H1 (cell line): ENCODE results near the gene SIGLEC6. TPM values are rescaled to one million over a fixed set of nuclear protein-coding genes. Genes with fewer than 3 reads are reported as not detected.

ENCODE experiments used
- CTCF ChIA-PET: fragments of 300-600 bp; sonication (Branson Sonifier 250); formaldehyde crosslinking; loops from one replicate; lab custom pipeline; 2021; ENCODE audit not compliant: partially characterized antibody; lab: Charles Lee
- POLR2A ChIA-PET: fragments of 300-600 bp; sonication (Branson Sonifier 250); formaldehyde crosslinking; loops from one replicate; lab custom pipeline; 2021; ENCODE audit warnings: inconsistent platforms; ENCODE audit not compliant: partially characterized antibody; lab: Charles Lee
- DNase-seq, 2 experiments: peaks; one replicate each; pipeline versions ENCODE4 v3.0.0 to v3.0.0-alpha.2; 2010 to 2022; ENCODE audit warnings: low spot score in 2 of 2, low read depth in 1 of 2, mixed read lengths in 1 of 2
- FAIRE-seq: peaks from 2 replicates; lab custom pipeline; 2011; peaks lifted over from hg19 to GRCh38; lab: Jason Lieb, UNC
- H2AFZ ChIP-seq: 2 replicates; pipeline ENCODE4 v1.8.1; 2012; ENCODE audit warnings: low read length, inconsistent platforms
- H2AK5ac ChIP-seq: 2 replicates; pipeline ENCODE4 v1.6.1; 2013; ENCODE audit warnings: low read depth, low read length
- H2BK120ac ChIP-seq: replicated peaks from 2 replicates; pipeline ENCODE3; 2013; ENCODE audit warnings: low read depth, low read length, inconsistent platforms
- H2BK12ac ChIP-seq: 2 replicates; pipeline ENCODE4 v1.6.1; 2013; ENCODE audit warnings: low read depth, low read length
- H2BK15ac ChIP-seq: 2 replicates; pipeline ENCODE4 v1.6.1; 2013; ENCODE audit warnings: low read length
- H2BK20ac ChIP-seq: 2 replicates; pipeline ENCODE4 v1.6.1; 2013; ENCODE audit warnings: low read length
- H2BK5ac ChIP-seq: 2 replicates; pipeline ENCODE4 v1.6.1; 2013; ENCODE audit warnings: low read depth, low read length
- H3K14ac ChIP-seq: 2 replicates; pipeline ENCODE4 v1.6.1; 2013; ENCODE audit warnings: inconsistent platforms; ENCODE audit not compliant: insufficient read length
- H3K18ac ChIP-seq: 2 replicates; pipeline ENCODE4 v1.6.1; 2013; ENCODE audit warnings: low read length; ENCODE audit errors: extremely low read depth
- H3K23ac ChIP-seq: 2 replicates; pipeline ENCODE4 v1.6.1; 2013; ENCODE audit warnings: inconsistent platforms; ENCODE audit not compliant: insufficient read length
- H3K23me2 ChIP-seq: 2 replicates; pipeline ENCODE4 v1.6.1; 2013; ENCODE audit warnings: low read depth, low read length
- H3K27ac ChIP-seq: 2 replicates; pipeline ENCODE4 v1.6.1; 2011; ENCODE audit warnings: low read depth, low read length, inconsistent platforms
- H3K27me3 ChIP-seq, 4 experiments: replicated peaks in 1 of 4; 1 replicate in 1 of 4; 2 replicates in 3 of 4; pipeline versions ENCODE4 v1.6.1 to v1.8.1; 2011 to 2013; ENCODE audit warnings: low read length in 3 of 4, mild to moderate bottlenecking in 3 of 4, inconsistent platforms in 2 of 4, mixed read lengths in 2 of 4, moderate library complexity in 1 of 4; ENCODE audit not compliant: control insufficient read depth in 3 of 4, insufficient read depth in 3 of 4; ENCODE audit errors: extremely low read depth in 1 of 4
- H3K36me3 ChIP-seq, 4 experiments: 2 replicates each; pipeline versions ENCODE4 v1.6.1 to v1.8.1; 2011 to 2013; ENCODE audit warnings: mild to moderate bottlenecking in 4 of 4, low read length in 3 of 4, moderate library complexity in 2 of 4, control low read depth in 1 of 4, inconsistent platforms in 1 of 4; ENCODE audit not compliant: insufficient read depth in 4 of 4, control insufficient read depth in 2 of 4
- H3K4ac ChIP-seq: replicated peaks from 2 replicates; pipeline ENCODE3; 2013; ENCODE audit warnings: low read length, low read depth, mixed read lengths, inconsistent platforms; ENCODE audit not compliant: insufficient read length
- H3K4me1 ChIP-seq, 4 experiments: replicated peaks in 1 of 4; 1 replicate in 1 of 4; 2 replicates in 3 of 4; pipeline versions ENCODE4 v1.6.1 to v1.8.1; 2011 to 2013; ENCODE audit warnings: low read length in 3 of 4, inconsistent platforms in 2 of 4, mixed read lengths in 1 of 4; ENCODE audit not compliant: insufficient read depth in 4 of 4, control insufficient read depth in 3 of 4
- H3K4me2 ChIP-seq, 2 experiments: 2 replicates each; pipeline versions ENCODE4 v1.6.1 to v1.8.1; 2011 to 2013; ENCODE audit warnings: low read depth in 2 of 2, low read length in 2 of 2, control low read depth in 1 of 2, inconsistent platforms in 1 of 2, mild to moderate bottlenecking in 1 of 2; ENCODE audit not compliant: insufficient read depth in 1 of 2
- H3K4me3 ChIP-seq, 4 experiments: fragments of 200-600, 300-600 bp in 1 of 4; sonication (generic), shearing (Covaris generic), sonication (Bioruptor Twin) in 1 of 4; 2 replicates each; pipeline versions ENCODE4 v1.5.1 to v1.8.1; 2011 to 2016; ENCODE audit warnings: low read length in 4 of 4, low read depth in 3 of 4, control low read depth in 2 of 4, inconsistent platforms in 2 of 4, mild to moderate bottlenecking in 2 of 4, mixed read lengths in 1 of 4, moderate library complexity in 1 of 4; ENCODE audit not compliant: insufficient read depth in 2 of 4; ENCODE audit errors: extremely low read depth in 1 of 4
- H3K56ac ChIP-seq: replicated peaks from 2 replicates; pipeline ENCODE3; 2013; ENCODE audit warnings: low read depth, mild to moderate bottlenecking, mixed read lengths, low read length, inconsistent platforms; ENCODE audit not compliant: insufficient read length
- H3K79me1 ChIP-seq: 2 replicates; pipeline ENCODE4 v1.6.1; 2013; ENCODE audit warnings: low read depth, low read length, control low read depth
- H3K79me2 ChIP-seq, 2 experiments: 2 replicates each; pipeline versions ENCODE4 v1.6.1 to v1.8.1; 2012 to 2013; ENCODE audit warnings: low read length in 2 of 2, mild to moderate bottlenecking in 2 of 2, inconsistent platforms in 1 of 2; ENCODE audit not compliant: insufficient read depth in 2 of 2, control insufficient read depth in 1 of 2
- H3K9ac ChIP-seq, 4 experiments: replicated peaks in 1 of 4; 1 replicate in 1 of 4; 2 replicates in 3 of 4; pipeline versions ENCODE4 v1.6.1 to v1.8.1; 2011 to 2013; ENCODE audit warnings: low read depth in 3 of 4, low read length in 3 of 4, control low read depth in 2 of 4, mild to moderate bottlenecking in 2 of 4, moderate library complexity in 2 of 4, inconsistent platforms in 1 of 4; ENCODE audit errors: extremely low read depth in 1 of 4
- H3K9me3 ChIP-seq, 2 experiments: 2 replicates each; pipeline versions ENCODE4 v1.6.1 to v1.8.1; 2012 to 2013; ENCODE audit warnings: mild to moderate bottlenecking in 2 of 2, moderate library complexity in 2 of 2, control low read depth in 1 of 2, inconsistent platforms in 1 of 2, low read depth in 1 of 2, low read length in 1 of 2, mixed read lengths in 1 of 2; ENCODE audit not compliant: insufficient read depth in 2 of 2
- H4K20me1 ChIP-seq, 2 experiments: replicated peaks in 1 of 2; 2 replicates each; pipeline versions ENCODE3 to v1.8.1; 2011 to 2013; ENCODE audit warnings: inconsistent platforms in 2 of 2, low read length in 2 of 2, mild to moderate bottlenecking in 1 of 2; ENCODE audit not compliant: insufficient read depth in 2 of 2, control insufficient read depth in 1 of 2
- H4K5ac ChIP-seq: 2 replicates; pipeline ENCODE4 v1.6.1; 2013; ENCODE audit warnings: low read length, low read depth, mixed read lengths, inconsistent platforms; ENCODE audit not compliant: insufficient read length
- H4K8ac ChIP-seq: 2 replicates; pipeline ENCODE4 v1.8.0; 2013; ENCODE audit warnings: mild to moderate bottlenecking, moderate library complexity, low read length, inconsistent platforms; ENCODE audit not compliant: insufficient read depth; ENCODE audit errors: extremely low read depth
- H4K91ac ChIP-seq: replicated peaks from 2 replicates; pipeline ENCODE3; 2013; ENCODE audit warnings: low read length, mixed read lengths, inconsistent platforms; ENCODE audit not compliant: insufficient read length
- ASH2L ChIP-seq: fragments of 200-600, 300-600 bp; sonication (generic); IDR thresholded peaks from one replicate; pipeline ENCODE4 v1.7.1; 2017; ENCODE audit warnings: low read length
- ATF3 ChIP-seq: IDR thresholded peaks from 2 replicates; pipeline ENCODE4 v1.6.1; 2011; ENCODE audit warnings: low read depth, mild to moderate bottlenecking, low read length; ENCODE audit not compliant: insufficient read depth
- BRCA1 ChIP-seq: IDR thresholded peaks from 2 replicates; pipeline ENCODE4 v1.6.1; 2012; ENCODE audit warnings: low read depth, low read length, improper control_type of control experiment
- CBX8 ChIP-seq: fragments of 300-800, 300-1000 bp; sonication (generic); IDR thresholded peaks from 2 replicates; pipeline ENCODE4 v1.7.1; 2016; ENCODE audit warnings: low read depth, low read length, borderline replicate concordance
- WGBS, 2 experiments: shearing (Covaris generic) in 1 of 2; methylation state at CpG; one replicate each; pipeline versions ENCODE4 v1.1.6 to v1.1.7; 2013 to 2015; ENCODE audit warnings: low lambda C conversion rate in 2 of 2, mixed read lengths in 2 of 2, inconsistent platforms in 1 of 2, low coverage in 1 of 2, missing lambda C conversion rate in 1 of 2; ENCODE audit not compliant: insufficient replicate concordance in 2 of 2, insufficient coverage in 1 of 2, insufficient read length in 1 of 2; ENCODE audit errors: extremely low coverage in 1 of 2, missing lambda C conversion rate in 1 of 2; 5-methylcytosine and 5-hydroxymethylcytosine counted together
- polyA plus RNA-seq, 7 experiments: library from polyadenylated mRNA; depleted of rRNA in 3 of 7; stranded (reverse) in 5 of 7; unstranded in 2 of 7; fragments of >200 nt in 5 of 7; fragments of 200-250 nt in 2 of 7; gene quantifications; 1 replicate in 5 of 7; 2 replicates in 1 of 7; 4 replicates in 1 of 7; pipeline versions ENCODE4 v1.2.1 to v1.2.3, GENCODE V29; 2011 to 2013; ENCODE audit warnings: missing spikeins in 2 of 7, mixed read lengths in 2 of 7
- total RNA-seq: library from RNA; stranded (reverse); fragmentation: NEBNext Ultra II Directional; extraction: Animal tissue kit (Norgen Biotek cat#: 25700); gene quantifications from 2 replicates; pipeline ENCODE4 v1.2.1, GENCODE V29; 2021

Gene SIGLEC6
- total and polyA plus RNA-seq, 2 of the 8 experiments (the other 6 are each of a cell fraction or from before 2014, with no cell fraction given) = 0.05 TPM; not detected in 1

GRCh38 chr19:51568456-51568855 is 37.0 kb upstream of the SIGLEC6 start:
- TF ChIP-seq CBX8 = no peak
- TF ChIP-seq ATF3 = no peak
- no peak for TF ChIP-seq BRCA1
- TF ChIP-seq ASH2L = no peak
- POLR2A ChIA-PET = no interaction called here
- H3K27me3 ChIP-seq = no peaks in the 10 kb centered on the region

More at GRCh38 chr19:51568456-51568855, 37.0 kb upstream of the SIGLEC6 start:
- Histone ChIP-seq H2BK15ac (no peak overlapping the region), H3K79me2 (peaks cover 0 to 17% of the 10 kb centered on the region in 2 experiments; a peak in 2 of 4 replicates), H2AK5ac (no peak overlapping the region), H4K91ac (no peak overlapping the region), H4K5ac (no peak overlapping the region), H3K23me2 (peaks cover 4% of the 10 kb centered on the region), H3K56ac (no peak overlapping the region), H3K23ac (no peak overlapping the region), H3K9me3 (peaks cover 0 to 3% of the 10 kb centered on the region in 2 experiments; a peak in 1 of 4 replicates), H3K4ac (no peak overlapping the region), H3K36me3 (peaks cover 0 to 5% (median 0%) of the 10 kb centered on the region in 4 experiments; a peak in 1 of 8 replicates), H3K4me2 (no peak overlapping the region), H3K4me3 (no peak overlapping the region), H2AFZ (no peak overlapping the region), H3K4me1 (peaks cover 0 to 3% (median 2%) of the 10 kb centered on the region in 4 experiments; a peak in 4 of 7 replicates), H2BK5ac (no peak overlapping the region), H2BK20ac (no peak overlapping the region), H3K9ac (no peak overlapping the region), H3K79me1 (peaks cover 4% of the 10 kb centered on the region; the same call in 1 of the 2 replicates), H2BK120ac (no peak overlapping the region), H3K27ac (no peak overlapping the region), H2BK12ac (no peak overlapping the region), H3K14ac (no peak overlapping the region), H4K8ac (no peak overlapping the region), H4K20me1 (no peaks in the 10 kb centered on the region), H3K18ac (no peak overlapping the region)
- FAIRE-seq (no peak), DNase-seq (no peak)
- CTCF ChIA-PET = no interaction called here
- 100% methylated on average over 1 of the region's 1 CpG; no CpG with 5 or more reads in 1 of the 2 experiments for WGBS, 2 experiments
